CD14-positive monocyte (primary cell): Measurements from ENCODE around the gene PHF23. TPM values are rescaled to one million over a fixed set of nuclear protein-coding genes. Genes with fewer than 3 reads are reported as not detected.
A peak's percentile ranks its signal among the peaks of the same experiment; 100 is the strongest.

ENCODE experiments used
- DNase-seq, 3 donors: peaks; one replicate each; pipeline ENCODE4 v3.0.0-alpha.2; 2011 to 2022
- H2AFZ ChIP-seq: 2 replicates; pipeline ENCODE4 v1.6.0; 2012; ENCODE audit warnings: mild to moderate bottlenecking, low read depth, low read length, inconsistent platforms; ENCODE audit not compliant: insufficient read depth, poor library complexity, severe bottlenecking
- H3K27ac ChIP-seq, 2 donors: 1 replicate in 1 of 2; 2 replicates in 1 of 2; pipeline ENCODE4 v1.5.1; 2012 to 2013; ENCODE audit warnings: low read length in 2 of 2, control low read depth in 1 of 2, inconsistent platforms in 1 of 2, low read depth in 1 of 2, mild to moderate bottlenecking in 1 of 2
- H3K27me3 ChIP-seq, 2 donors: one replicate each; pipeline versions ENCODE4 v1.6.0 to v1.6.1; 2011 to 2013; ENCODE audit warnings: low read length in 2 of 2; ENCODE audit not compliant: control insufficient read depth in 2 of 2, insufficient read depth in 2 of 2
- H3K36me3 ChIP-seq, 2 donors: replicated peaks in 1 of 2; 1 replicate in 1 of 2; 2 replicates in 1 of 2; pipeline versions ENCODE4 v1.5.1 to v1.6.1; 2012 to 2013; ENCODE audit warnings: low read length in 2 of 2, control low read depth in 1 of 2, inconsistent platforms in 1 of 2, mild to moderate bottlenecking in 1 of 2; ENCODE audit not compliant: insufficient read depth in 2 of 2, control insufficient read depth in 1 of 2
- H3K4me1 ChIP-seq, 2 donors: 1 replicate in 1 of 2; 2 replicates in 1 of 2; pipeline versions ENCODE4 v1.5.1 to v1.6.1; 2012 to 2013; ENCODE audit warnings: low read length in 2 of 2, control low read depth in 1 of 2, inconsistent platforms in 1 of 2, mild to moderate bottlenecking in 1 of 2, moderate library complexity in 1 of 2; ENCODE audit not compliant: insufficient read depth in 2 of 2, control insufficient read depth in 1 of 2
- H3K4me2 ChIP-seq: replicated peaks from 2 replicates; pipeline ENCODE3; 2012; ENCODE audit warnings: low read length, moderate library complexity, mild to moderate bottlenecking; ENCODE audit not compliant: poor library complexity, severe bottlenecking; ENCODE audit errors: extremely low read depth
- H3K4me3 ChIP-seq, 3 experiments: fragments of 200-600 bp in 1 of 3; sonication (generic) in 1 of 3; replicated peaks in 1 of 3; 1 replicate in 2 of 3; 2 replicates in 1 of 3; pipeline ENCODE4 v1.5.1; 2011 to 2013; ENCODE audit warnings: low read length in 3 of 3, mild to moderate bottlenecking in 3 of 3, control low read depth in 2 of 3, low read depth in 2 of 3, inconsistent platforms in 1 of 3, moderate library complexity in 1 of 3
- H3K79me2 ChIP-seq: 2 replicates; pipeline ENCODE4 v1.6.0; 2012; ENCODE audit warnings: mild to moderate bottlenecking, control low read depth, inconsistent platforms, low read length, moderate library complexity; ENCODE audit not compliant: insufficient read depth
- H3K9ac ChIP-seq: 2 replicates; pipeline ENCODE4 v1.6.0; 2017; ENCODE audit warnings: low read length, mild to moderate bottlenecking; ENCODE audit not compliant: insufficient read depth, poor library complexity, severe bottlenecking
- H3K9me3 ChIP-seq, 2 donors: replicated peaks in 1 of 2; 1 replicate in 1 of 2; 2 replicates in 1 of 2; pipeline versions ENCODE4 v1.5.1 to v1.6.1; 2012 to 2013; ENCODE audit warnings: low read length in 2 of 2, control low read depth in 1 of 2; ENCODE audit not compliant: control insufficient read depth in 1 of 2, insufficient read depth in 1 of 2
- H4K20me1 ChIP-seq: 2 replicates; pipeline ENCODE4 v1.6.0; 2012; ENCODE audit warnings: mild to moderate bottlenecking, low read length, control low read depth, moderate library complexity; ENCODE audit not compliant: insufficient read depth
- H3K27ac Mint-ChIP-seq, 7 donors: one replicate each; pipeline ENCODE4 v1.8.0; 2020; ENCODE audit warnings: mild to moderate bottlenecking in 7 of 7, mixed read lengths in 7 of 7, moderate library complexity in 6 of 7, inconsistent platforms in 2 of 7
- H3K27me3 Mint-ChIP-seq, 3 donors: one replicate each; pipeline ENCODE4 v1.8.0; 2021 to 2022; ENCODE audit warnings: low read depth in 3 of 3, mild to moderate bottlenecking in 3 of 3, mixed read lengths in 3 of 3, moderate library complexity in 3 of 3, inconsistent platforms in 1 of 3
- H3K36me3 Mint-ChIP-seq, 2 donors: one replicate each; pipeline ENCODE4 v1.8.0; 2020; ENCODE audit warnings: mixed read lengths in 2 of 2, inconsistent platforms in 1 of 2, mild to moderate bottlenecking in 1 of 2
- H3K4me1 Mint-ChIP-seq: one replicate; pipeline ENCODE4 v1.8.0; 2020; ENCODE audit warnings: mild to moderate bottlenecking, mixed read lengths
- H3K4me3 Mint-ChIP-seq, 2 donors: one replicate each; pipeline ENCODE4 v1.8.0; 2020; ENCODE audit warnings: mild to moderate bottlenecking in 2 of 2, mixed read lengths in 2 of 2, moderate library complexity in 1 of 2
- H3K9me3 Mint-ChIP-seq, 7 donors: one replicate each; pipeline ENCODE4 v1.8.0; 2020 to 2022; ENCODE audit warnings: mixed read lengths in 7 of 7, mild to moderate bottlenecking in 6 of 7, moderate library complexity in 6 of 7, inconsistent platforms in 2 of 7
- WGBS: methylation state at CpG from one replicate; pipeline ENCODE4 v1.1.5; 2013; ENCODE audit warnings: missing lambda C conversion rate; ENCODE audit not compliant: insufficient coverage; 5-methylcytosine and 5-hydroxymethylcytosine counted together
- intact Hi-C, 2 donors: fragments of 100-400 bp; cut with micrococcal nuclease; formaldehyde crosslinking; loops; one replicate each; pipeline versions ENCODE4 v1.15.0 to v1.15.1; 2023
- polyA plus RNA-seq, 3 donors: library from polyadenylated mRNA; depleted of rRNA in 1 of 3; unstranded in 2 of 3; stranded (reverse) in 1 of 3; fragments of 300-500 nt in 2 of 3; fragments of >200 nt in 1 of 3; fragmentation: Illumina TruSeq in 2 of 3; gene quantifications; 1 replicate in 2 of 3; 2 replicates in 1 of 3; pipeline ENCODE4 v1.2.3, GENCODE V29; 2012 to 2021
- TF ChIP-seq, protein P1 (sequence below): fragments of 200-600 bp; IDR thresholded peaks from one replicate; pipeline ENCODE4 v1.8.0; 2022; ENCODE audit warnings: antibody characterized with exemption, mild to moderate bottlenecking

Gene PHF23
- polyA plus RNA-seq, 3 donors = 12.0 to 18.0 (median 12.9) TPM

DNA sequence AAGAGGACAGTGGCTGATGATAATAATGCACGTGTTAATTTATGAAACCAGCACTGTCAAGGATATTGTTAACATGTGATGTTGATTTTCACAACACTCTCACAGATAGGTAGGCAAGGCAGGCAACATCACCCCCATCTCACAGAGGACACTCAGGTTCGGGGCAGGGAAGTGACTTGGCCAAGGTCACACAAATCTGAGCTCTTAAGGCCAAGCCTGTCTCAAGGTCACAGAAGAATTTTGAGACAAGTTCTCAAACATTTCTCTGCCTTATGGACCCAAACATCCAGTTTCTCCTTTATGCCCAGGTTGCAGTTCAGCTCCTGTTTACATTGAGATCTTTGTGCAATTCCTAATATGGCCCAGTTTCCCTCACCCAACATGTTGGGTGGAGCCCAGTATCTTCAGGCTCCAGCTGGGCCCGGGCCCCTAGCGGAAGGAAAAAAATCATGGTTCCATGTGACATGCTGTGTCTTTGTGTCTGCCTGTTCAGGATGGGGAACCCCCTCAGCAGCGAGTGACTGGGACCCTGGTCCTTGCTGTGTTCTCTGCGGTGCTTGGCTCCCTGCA is 43.6 kb upstream of the PHF23 start:
- H3K4me2 ChIP-seq = no peak overlapping the region
- no peaks in the 10 kb centered on the region for H3K36me3 ChIP-seq
- H3K27me3 Mint-ChIP-seq = peaks cover 53 to 85% (median 58%) of the 10 kb centered on the region in 3 donors
- peak overlapping the region in 3 of 7 donors; percentile 8 to 41 (median 35) for H3K27ac Mint-ChIP-seq
- intact Hi-C loops = loop anchor here in 1 of 2 donors (5.0 kb wide), 1 partner anchor 59 kb away; no protein-coding TSS in a partner anchor
- no peak overlapping the region for H3K27ac ChIP-seq
- no peak overlapping the region for H3K9ac ChIP-seq
- H3K9me3 ChIP-seq = no peaks in the 10 kb centered on the region
- TF ChIP-seq, protein P1, sequence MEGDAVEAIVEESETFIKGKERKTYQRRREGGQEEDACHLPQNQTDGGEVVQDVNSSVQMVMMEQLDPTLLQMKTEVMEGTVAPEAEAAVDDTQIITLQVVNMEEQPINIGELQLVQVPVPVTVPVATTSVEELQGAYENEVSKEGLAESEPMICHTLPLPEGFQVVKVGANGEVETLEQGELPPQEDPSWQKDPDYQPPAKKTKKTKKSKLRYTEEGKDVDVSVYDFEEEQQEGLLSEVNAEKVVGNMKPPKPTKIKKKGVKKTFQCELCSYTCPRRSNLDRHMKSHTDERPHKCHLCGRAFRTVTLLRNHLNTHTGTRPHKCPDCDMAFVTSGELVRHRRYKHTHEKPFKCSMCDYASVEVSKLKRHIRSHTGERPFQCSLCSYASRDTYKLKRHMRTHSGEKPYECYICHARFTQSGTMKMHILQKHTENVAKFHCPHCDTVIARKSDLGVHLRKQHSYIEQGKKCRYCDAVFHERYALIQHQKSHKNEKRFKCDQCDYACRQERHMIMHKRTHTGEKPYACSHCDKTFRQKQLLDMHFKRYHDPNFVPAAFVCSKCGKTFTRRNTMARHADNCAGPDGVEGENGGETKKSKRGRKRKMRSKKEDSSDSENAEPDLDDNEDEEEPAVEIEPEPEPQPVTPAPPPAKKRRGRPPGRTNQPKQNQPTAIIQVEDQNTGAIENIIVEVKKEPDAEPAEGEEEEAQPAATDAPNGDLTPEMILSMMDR = no peak
- H3K9me3 Mint-ChIP-seq = peaks cover 0 to 15% (median 2%) of the 10 kb centered on the region in 7 donors
- H4K20me1 ChIP-seq = no peaks in the 10 kb centered on the region
- H3K36me3 Mint-ChIP-seq = peaks cover 0 to 5% of the 10 kb centered on the region in 2 donors
- H3K27me3 ChIP-seq = peaks cover 13 to 54% of the 10 kb centered on the region in 2 donors
- H2AFZ ChIP-seq = no peak overlapping the region
- H3K4me1 ChIP-seq = peaks cover 27 to 28% of the 10 kb centered on the region in 2 donors
- H3K79me2 ChIP-seq = no peaks in the 10 kb centered on the region
- 65% methylated on average over 5 of the region's 6 CpGs for WGBS
- peaks cover 30% of the 10 kb centered on the region for H3K4me1 Mint-ChIP-seq
- peak in 1 of 3 donors; percentile 33 for DNase-seq
- no peak overlapping the region for H3K4me3 ChIP-seq
- peak overlapping the region in 1 of 2 donors; percentile 82 for H3K4me3 Mint-ChIP-seq

DNA sequence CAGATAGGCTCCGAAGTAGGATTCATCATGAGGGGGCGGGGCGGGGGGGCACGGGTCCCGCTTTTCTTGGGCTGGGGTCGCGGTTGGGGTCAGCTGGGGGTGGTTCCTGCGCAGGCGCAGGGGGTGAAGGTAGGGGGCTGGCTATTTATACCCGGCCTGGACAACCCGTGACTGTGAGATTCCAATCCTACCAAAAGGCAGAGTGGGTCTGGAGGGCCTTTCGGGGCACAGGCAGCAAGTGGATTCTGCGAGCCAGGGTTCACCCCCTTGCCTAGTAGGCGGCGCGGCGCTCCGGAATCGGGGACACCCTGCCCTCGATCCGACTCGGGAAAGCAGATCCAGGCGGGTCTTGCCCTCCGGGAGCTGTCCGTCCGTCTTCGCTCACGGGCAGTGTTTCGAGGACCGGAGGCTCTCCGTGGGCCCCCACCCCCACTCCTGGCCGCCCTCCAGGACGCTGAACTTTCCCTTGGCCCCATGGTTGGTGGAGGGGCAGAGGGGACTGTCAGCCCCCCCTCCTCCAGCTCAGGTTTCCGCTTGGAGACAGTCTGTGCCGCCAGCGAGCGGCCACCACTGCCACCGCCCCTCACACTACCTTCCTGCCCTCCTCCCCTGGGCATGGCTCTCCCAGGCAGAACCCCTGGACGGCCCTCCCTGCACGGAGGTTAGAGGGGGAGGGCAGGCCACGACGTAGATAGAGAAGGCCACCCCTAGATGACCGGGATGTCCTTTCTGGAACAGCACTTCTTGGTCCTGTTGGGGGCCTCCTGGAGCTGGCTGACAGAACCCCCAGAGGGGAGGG is 42.9 kb upstream of the PHF23 start:
- Histone ChIP-seq H3K27ac (no peak overlapping the region), H3K4me2 (peak overlapping the region; percentile 78), H3K9me3 (no peaks in the 10 kb centered on the region), H3K36me3 (no peaks in the 10 kb centered on the region), H4K20me1 (no peaks in the 10 kb centered on the region), H3K4me3 (peak overlapping the region in 2 of 3 experiments; percentile 28 to 72), H3K9ac (no peak overlapping the region), H3K27me3 (peaks cover 13 to 47% of the 10 kb centered on the region in 2 donors), H3K4me1 (peaks cover 27 to 28% of the 10 kb centered on the region in 2 donors), H2AFZ (peak overlapping the region; percentile 46), H3K79me2 (no peaks in the 10 kb centered on the region)
- peak overlapping the region; percentile 74 to 88 for H3K4me3 Mint-ChIP-seq
- H3K36me3 Mint-ChIP-seq = peaks cover 0 to 5% of the 10 kb centered on the region in 2 donors
- H3K27ac Mint-ChIP-seq = peak overlapping the region in 1 of 7 donors; percentile 8
- H3K27me3 Mint-ChIP-seq = peaks cover 51 to 79% (median 55%) of the 10 kb centered on the region in 3 donors
- peaks cover 30% of the 10 kb centered on the region for H3K4me1 Mint-ChIP-seq
- intact Hi-C loops = loop anchor here in 1 of 2 donors (5.0 kb wide), 1 partner anchor 60 kb away; no protein-coding TSS in a partner anchor
- peaks cover 0 to 15% (median 2%) of the 10 kb centered on the region in 7 donors for H3K9me3 Mint-ChIP-seq
- DNase-seq = no peak
- under 1% methylated on average over 32 of the region's 43 CpGs for WGBS
- TF ChIP-seq, protein P1 = no peak
